Left ventricle myocardium inferior (tissue), 1 donor: ENCODE data around the gene ICAM5. TPM values are rescaled to one million over a fixed set of nuclear protein-coding genes. Genes with fewer than 3 reads are reported as not detected.
A peak's percentile ranks its signal among the peaks of the same experiment; 100 is the strongest.

Experiments
- DNase-seq: peaks from one replicate; pipeline ENCODE4 v3.0.0-alpha.2; 2020
- H3K27ac ChIP-seq: fragments of 200-600 bp; replicated peaks from 2 replicates; pipeline ENCODE4 v1.8.0; 2021
- H3K27me3 ChIP-seq: fragments of 200-600 bp; 2 replicates; pipeline ENCODE4 v1.8.0; 2021; ENCODE audit warnings: low read depth
- H3K36me3 ChIP-seq: fragments of 200-600 bp; 2 replicates; pipeline ENCODE4 v1.8.0; 2021
- H3K4me1 ChIP-seq: fragments of 200-600 bp; 2 replicates; pipeline ENCODE4 v1.8.0; 2021
- H3K4me3 ChIP-seq: fragments of 200-600 bp; 2 replicates; pipeline ENCODE4 v1.8.0; 2021; ENCODE audit warnings: mild to moderate bottlenecking, moderate library complexity
- H3K9me3 ChIP-seq: fragments of 200-600 bp; replicated peaks from 2 replicates; pipeline ENCODE4 v1.8.0; 2021
- CTCF ChIP-seq: fragments of 200-600 bp; IDR thresholded peaks from 2 replicates; pipeline ENCODE4 v1.8.0; 2021; ENCODE audit warnings: antibody characterized with exemption, mild to moderate bottlenecking, borderline replicate concordance
- intact Hi-C: fragments of 100-400 bp; cut with micrococcal nuclease; formaldehyde crosslinking; loops from one replicate; pipeline ENCODE4 v1.11.0; 2022
- total RNA-seq: library from RNA; stranded (reverse); fragmentation: NEBNext Ultra II Directional; extraction: Animal tissue kit (Norgen Biotek cat#: 25700); gene quantifications from one replicate; pipeline ENCODE4 v1.2.1, GENCODE V29; 2021
- donor health status: DM: no; HTN: yes; CAD: no; lungs with severe emphysema.

Gene ICAM5
- total RNA-seq, 1 donor from 2014 or later, result 0.49 TPM

DNA sequence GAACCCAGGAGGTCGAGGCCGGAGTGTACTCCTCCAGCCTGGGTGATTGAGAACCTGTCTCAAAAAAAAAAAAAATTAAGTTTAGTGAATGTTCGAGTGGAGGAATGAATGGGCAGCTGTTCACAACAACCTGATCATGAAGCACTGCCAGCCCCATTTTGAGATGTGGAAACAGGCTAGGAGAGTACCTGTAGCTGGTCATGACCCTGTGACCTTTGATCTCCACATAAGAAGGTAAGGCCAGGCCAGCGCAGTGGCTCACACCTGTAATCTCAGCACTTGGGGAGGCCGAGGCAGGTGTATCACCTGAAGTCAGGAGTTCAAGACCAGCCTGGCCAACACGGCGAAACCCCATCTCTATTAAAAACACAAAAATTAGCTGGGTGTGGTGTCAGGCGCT is 36.0 kb downstream of the ICAM5 start:
- no peak for TF ChIP-seq CTCF
- no peak overlapping the region for H3K4me3 ChIP-seq
- no peaks in the 10 kb centered on the region for H3K9me3 ChIP-seq
- no peak overlapping the region for H3K27ac ChIP-seq
- DNase-seq, result no peak
- no peaks in the 10 kb centered on the region for H3K4me1 ChIP-seq
- intact Hi-C loops, result no loop called here
- H3K36me3 ChIP-seq, result peaks cover 100% of the 10 kb centered on the region
- H3K27me3 ChIP-seq, result no peaks in the 10 kb centered on the region

DNA sequence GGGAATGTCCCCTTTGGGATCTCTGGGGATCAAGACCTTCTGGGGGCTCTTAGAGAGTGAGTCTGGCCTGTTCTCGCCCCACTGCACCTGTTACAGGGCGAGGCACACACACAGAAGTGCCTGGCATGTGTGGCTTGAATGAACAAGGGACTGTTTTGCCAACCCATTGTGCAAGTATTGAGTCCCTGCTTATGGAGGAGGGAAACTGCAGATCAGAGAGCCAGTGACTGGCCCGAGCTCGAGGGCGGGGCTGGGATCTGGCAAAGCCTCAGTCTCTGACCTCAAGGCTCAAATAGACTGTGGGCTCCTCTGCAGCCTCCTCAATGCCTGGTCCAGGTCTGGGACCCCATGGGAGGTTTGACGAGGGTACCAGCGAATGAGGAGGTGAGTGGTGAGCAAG is 38.0 kb downstream of the ICAM5 start:
- intact Hi-C loops, result no loop called here
- Histone ChIP-seq H3K27ac (no peak overlapping the region), H3K4me3 (no peak overlapping the region), H3K4me1 (peaks cover 13% of the 10 kb centered on the region), H3K36me3 (peaks cover 79% of the 10 kb centered on the region), H3K9me3 (no peaks in the 10 kb centered on the region), H3K27me3 (no peaks in the 10 kb centered on the region)
- DNase-seq, result no peak
- no peak for TF ChIP-seq CTCF

- no peak for TF ChIP-seq CTCF
- Histone ChIP-seq H3K9me3 (no peaks in the 10 kb centered on the region), H3K27ac (no peak overlapping the region), H3K4me1 (peaks cover 15% of the 10 kb centered on the region), H3K36me3 (peaks cover 69% of the 10 kb centered on the region), H3K4me3 (no peak overlapping the region), H3K27me3 (no peaks in the 10 kb centered on the region)
- intact Hi-C loops, result no loop called here
- DNase-seq, result no peak
These were observed 39.0 kb downstream of the ICAM5 start for GRCh38 chr19:10328558-10329429.

DNA sequence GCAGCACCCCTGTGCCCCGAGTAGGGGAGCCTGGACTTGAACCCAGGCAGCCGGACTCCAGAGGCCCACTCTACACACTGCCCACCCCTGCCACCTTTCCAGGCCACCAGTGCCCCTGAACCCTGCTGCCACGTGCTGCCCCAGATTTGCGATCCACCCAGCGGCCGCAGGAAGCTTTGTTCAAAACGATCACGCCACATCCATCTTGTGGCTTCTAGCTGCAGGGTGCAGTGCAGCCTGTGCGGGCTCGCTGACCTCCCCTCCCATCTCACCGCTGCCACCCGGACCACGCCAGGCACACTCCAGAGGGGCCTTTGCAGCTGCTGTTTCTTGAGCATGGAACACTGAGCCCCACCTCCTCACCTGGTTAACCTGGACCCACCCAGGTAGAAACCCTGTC is 39.8 kb downstream of the ICAM5 start:
- no peaks in the 10 kb centered on the region for H3K27me3 ChIP-seq
- DNase-seq, result no peak
- peaks cover 61% of the 10 kb centered on the region for H3K36me3 ChIP-seq
- no peaks in the 10 kb centered on the region for H3K9me3 ChIP-seq
- intact Hi-C loops, result no loop called here
- H3K4me1 ChIP-seq, result peaks cover 23% of the 10 kb centered on the region
- H3K27ac ChIP-seq, result no peak overlapping the region
- TF ChIP-seq CTCF, result no peak
- no peak overlapping the region for H3K4me3 ChIP-seq

GRCh38 chr19:10332158-10332964 is 42.6 kb downstream of the ICAM5 start:
- no peaks in the 10 kb centered on the region for H3K27me3 ChIP-seq
- H3K4me3 ChIP-seq, result peak overlapping the region; percentile 82
- peaks cover 33% of the 10 kb centered on the region for H3K36me3 ChIP-seq
- DNase-seq, result no peak
- TF ChIP-seq CTCF, result no peak
- intact Hi-C loops, result loop anchor here (10.0 kb wide), 1 partner anchor 58 kb away; the partner anchor contains the start of gene ICAM1
- H3K27ac ChIP-seq, result peak overlapping the region; percentile 90
- H3K4me1 ChIP-seq, result peaks cover 36% of the 10 kb centered on the region
- no peaks in the 10 kb centered on the region for H3K9me3 ChIP-seq
